Calu3 (cell line): ENCODE data around the gene A4GALT. TPM values are rescaled to one million over a fixed set of nuclear protein-coding genes. Genes with fewer than 3 reads are reported as not detected.
"Not testable (repeated sequence)": the region's sequence is repeated elsewhere in the genome, so short reads cannot be mapped to it uniquely, and the experiment has no call there.

Experiments
- BruUV-seq: library from RNA; stranded (reverse); fragments of 400-500 nt; replicated peaks from 2 replicates; lab custom pipeline; 2021; lab: Mats Ljungman, UMichigan
- CTCF ChIA-PET: fragments of 300-600 bp; sonication (Branson Sonifier 250); formaldehyde crosslinking; loops from one replicate; lab custom pipeline; 2022; ENCODE audit warnings: antibody characterized with exemption; lab: Charles Lee
- DNase-seq: peaks from one replicate; pipeline ENCODE4 v3.0.0; 2022
- H3K27ac Mint-ChIP-seq: one replicate; pipeline ENCODE4 v1.8.0; 2022; ENCODE audit warnings: mixed read lengths; ENCODE audit not compliant: unreplicated experiment
- H3K27me3 Mint-ChIP-seq: one replicate; pipeline ENCODE4 v1.8.0; 2022; ENCODE audit warnings: mixed read lengths; ENCODE audit not compliant: unreplicated experiment
- H3K36me3 Mint-ChIP-seq: one replicate; pipeline ENCODE4 v1.8.0; 2022; ENCODE audit warnings: mild to moderate bottlenecking, moderate library complexity, mixed read lengths; ENCODE audit not compliant: insufficient read depth, unreplicated experiment
- H3K4me1 Mint-ChIP-seq: one replicate; pipeline ENCODE4 v1.8.0; 2022; ENCODE audit warnings: mild to moderate bottlenecking, low read depth, mixed read lengths; ENCODE audit not compliant: unreplicated experiment
- H3K4me3 Mint-ChIP-seq: one replicate; pipeline ENCODE4 v1.8.0; 2022; ENCODE audit warnings: mild to moderate bottlenecking, low read depth, moderate library complexity, mixed read lengths; ENCODE audit not compliant: unreplicated experiment
- H3K9me3 Mint-ChIP-seq: one replicate; pipeline ENCODE4 v1.8.0; 2022; ENCODE audit warnings: low read depth, mixed read lengths; ENCODE audit not compliant: unreplicated experiment
- CTCF ChIP-seq: fragments of 200-600 bp; IDR thresholded peaks from one replicate; pipeline ENCODE4 v1.8.0; 2022; ENCODE audit warnings: antibody characterized with exemption; ENCODE audit not compliant: unreplicated experiment
- intact Hi-C: fragments of 100-400 bp; cut with micrococcal nuclease; formaldehyde crosslinking; loops from one replicate; pipeline ENCODE4 v1.10.0; 2022; ENCODE audit not compliant: unreplicated experiment
- total RNA-seq: library from RNA; stranded (reverse); gene quantifications from 2 replicates; pipeline ENCODE4 v1.2.3, GENCODE V29; 2022

Gene A4GALT
- total RNA-seq, 1 experiment from 2014 or later, result 10.5 TPM

- BruUV-seq, result no TSS peak
- H3K36me3 Mint-ChIP-seq, result no peaks in the 10 kb centered on the region
- H3K4me3 Mint-ChIP-seq, result no peak overlapping the region
- H3K27ac Mint-ChIP-seq, result no peak overlapping the region
- intact Hi-C loops, result no loop called here
- H3K27me3 Mint-ChIP-seq, result no peaks in the 10 kb centered on the region
- H3K9me3 Mint-ChIP-seq, result peaks cover 6% of the 10 kb centered on the region
- CTCF ChIA-PET, result no interaction called here
- no peak for TF ChIP-seq CTCF
- peaks cover 5% of the 10 kb centered on the region for H3K4me1 Mint-ChIP-seq
- no peak for DNase-seq
Observed at GRCh38 chr22:42673898-42674401, 46.7 kb downstream of the A4GALT start.

GRCh38 chr22:42673071-42673470, 47.6 kb downstream of the A4GALT start:
- H3K4me3 Mint-ChIP-seq, BruUV-seq, CTCF ChIA-PET, H3K27me3 Mint-ChIP-seq, DNase-seq, intact Hi-C loops, H3K36me3 Mint-ChIP-seq, H3K9me3 Mint-ChIP-seq, H3K4me1 Mint-ChIP-seq, H3K27ac Mint-ChIP-seq: not testable (repeated sequence)

- no TSS peak for BruUV-seq
- CTCF ChIA-PET, result no interaction called here
- DNase-seq, result no peak
- Mint-ChIP-seq H3K36me3 (no peaks in the 10 kb centered on the region), H3K4me3 (no peak overlapping the region), H3K4me1 (peaks cover 5% of the 10 kb centered on the region), H3K27me3 (no peaks in the 10 kb centered on the region), H3K27ac (no peak overlapping the region), H3K9me3 (no peaks in the 10 kb centered on the region)
- intact Hi-C loops, result no loop called here
- no peak for TF ChIP-seq CTCF
Observed at GRCh38 chr22:42670921-42671709, 49.6 kb downstream of the A4GALT start.

- peaks cover 5% of the 10 kb centered on the region for H3K4me1 Mint-ChIP-seq
- DNase-seq, result no peak
- CTCF ChIA-PET, result no interaction called here
- TF ChIP-seq CTCF, result no peak
- BruUV-seq, result no TSS peak
- no peaks in the 10 kb centered on the region for H3K27me3 Mint-ChIP-seq
- H3K36me3 Mint-ChIP-seq, result no peaks in the 10 kb centered on the region
- H3K4me3 Mint-ChIP-seq, result no peak overlapping the region
- no peaks in the 10 kb centered on the region for H3K9me3 Mint-ChIP-seq
- H3K27ac Mint-ChIP-seq, result no peak overlapping the region
- intact Hi-C loops, result no loop called here
Observed at GRCh38 chr22:42670046-42670445, 50.6 kb downstream of the A4GALT start.

- H3K27me3 Mint-ChIP-seq, H3K9me3 Mint-ChIP-seq, BruUV-seq, intact Hi-C loops, DNase-seq, H3K36me3 Mint-ChIP-seq, H3K27ac Mint-ChIP-seq, H3K4me1 Mint-ChIP-seq, H3K4me3 Mint-ChIP-seq: not testable (repeated sequence)
- CTCF ChIA-PET, result interaction anchor here (0.7 kb wide), 1 partner anchor 518 kb away, joined by 4 read pairs; no protein-coding TSS in a partner anchor
Observed at GRCh38 chr22:42666393-42666792, 54.3 kb downstream of the A4GALT start.
